ENCODE measurements around the gene PLEKHA7. TPM values are rescaled to one million over a fixed set of nuclear protein-coding genes. Genes with fewer than 3 reads are reported as not detected.

PLEKHA7 gene
- total RNA-seq, 4 donors from 2014 or later, result 0.72 to 3.6 (median 2.2) TPM

DNA sequence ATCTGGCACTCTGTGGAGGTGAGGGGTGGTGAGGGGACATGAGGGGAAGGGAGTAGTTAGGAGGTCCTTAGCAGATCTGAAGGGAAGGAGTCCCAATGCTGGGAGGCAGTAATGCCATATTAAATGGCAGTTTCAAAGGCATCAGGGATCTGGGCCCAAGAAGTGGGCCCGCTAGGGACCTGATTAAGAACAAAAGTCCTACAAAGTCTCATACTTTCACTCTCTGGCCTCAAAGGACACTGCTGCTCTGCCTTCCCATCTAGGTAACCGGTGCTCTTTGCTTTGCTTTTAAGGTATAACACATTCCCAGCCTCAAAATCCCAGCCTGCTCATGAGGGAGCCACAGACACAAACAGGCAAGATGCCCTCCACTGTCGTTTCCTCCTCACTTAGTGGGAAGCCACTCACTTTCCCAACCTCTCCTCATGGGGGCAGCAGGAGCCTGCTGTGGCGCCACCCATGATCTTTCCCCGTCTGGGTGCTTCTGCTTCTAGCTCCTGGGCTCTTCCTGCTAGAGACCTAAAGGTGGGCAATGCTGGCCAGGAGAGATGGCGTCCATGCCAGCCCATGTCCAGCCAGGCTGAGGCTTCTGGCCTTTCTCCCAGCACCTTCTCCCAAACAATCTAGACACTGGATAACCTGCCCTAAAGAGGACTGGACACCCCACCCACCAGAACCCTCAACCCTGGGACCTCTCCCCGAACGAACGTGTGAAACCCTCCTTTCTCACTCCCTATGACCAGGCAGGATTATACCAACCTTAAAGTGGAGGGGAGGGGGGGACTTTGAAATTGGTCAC, 68.3 kb downstream of the PLEKHA7 start:
- Histone ChIP-seq H3K36me3 (no peaks in the 10 kb centered on the region), H3K27me3 (no peaks in the 10 kb centered on the region), H3K27ac (no peak overlapping the region), H3K4me1 (no peaks in the 10 kb centered on the region), H3K9me3 (no peaks in the 10 kb centered on the region), H3K4me3 (no peak overlapping the region)
- DNase-seq, result peak; percentile 21 to 25
- intact Hi-C loops (cut with DNase I; ENCODE audit: low total_unique reads), result loop anchor here (1.0 kb wide), 1 partner anchor 117 kb away; no protein-coding TSS in a partner anchor
- TF ChIP-seq, protein P1, sequence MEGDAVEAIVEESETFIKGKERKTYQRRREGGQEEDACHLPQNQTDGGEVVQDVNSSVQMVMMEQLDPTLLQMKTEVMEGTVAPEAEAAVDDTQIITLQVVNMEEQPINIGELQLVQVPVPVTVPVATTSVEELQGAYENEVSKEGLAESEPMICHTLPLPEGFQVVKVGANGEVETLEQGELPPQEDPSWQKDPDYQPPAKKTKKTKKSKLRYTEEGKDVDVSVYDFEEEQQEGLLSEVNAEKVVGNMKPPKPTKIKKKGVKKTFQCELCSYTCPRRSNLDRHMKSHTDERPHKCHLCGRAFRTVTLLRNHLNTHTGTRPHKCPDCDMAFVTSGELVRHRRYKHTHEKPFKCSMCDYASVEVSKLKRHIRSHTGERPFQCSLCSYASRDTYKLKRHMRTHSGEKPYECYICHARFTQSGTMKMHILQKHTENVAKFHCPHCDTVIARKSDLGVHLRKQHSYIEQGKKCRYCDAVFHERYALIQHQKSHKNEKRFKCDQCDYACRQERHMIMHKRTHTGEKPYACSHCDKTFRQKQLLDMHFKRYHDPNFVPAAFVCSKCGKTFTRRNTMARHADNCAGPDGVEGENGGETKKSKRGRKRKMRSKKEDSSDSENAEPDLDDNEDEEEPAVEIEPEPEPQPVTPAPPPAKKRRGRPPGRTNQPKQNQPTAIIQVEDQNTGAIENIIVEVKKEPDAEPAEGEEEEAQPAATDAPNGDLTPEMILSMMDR (IDR thresholded peaks at IDR 0.05 in 4 of 5, conservative IDR thresholded peaks at IDR 0.05 in 1 of 5), result peak; percentile 20 to 70 (median 60)
- TF ChIP-seq POLR2A (IDR thresholded peaks at IDR 0.05), result no peak
- in situ Hi-C loops (cut with MboI; ENCODE audit: low sequenced_read_pairs in 4 of 4), result loop anchor here in 3 of 4 donors (5.0 to 10.0 kb wide), 2 partner anchors 116 to 119 kb away; no protein-coding TSS in a partner anchor
- peak; percentile 72 to 75 for ATAC-seq

DNA sequence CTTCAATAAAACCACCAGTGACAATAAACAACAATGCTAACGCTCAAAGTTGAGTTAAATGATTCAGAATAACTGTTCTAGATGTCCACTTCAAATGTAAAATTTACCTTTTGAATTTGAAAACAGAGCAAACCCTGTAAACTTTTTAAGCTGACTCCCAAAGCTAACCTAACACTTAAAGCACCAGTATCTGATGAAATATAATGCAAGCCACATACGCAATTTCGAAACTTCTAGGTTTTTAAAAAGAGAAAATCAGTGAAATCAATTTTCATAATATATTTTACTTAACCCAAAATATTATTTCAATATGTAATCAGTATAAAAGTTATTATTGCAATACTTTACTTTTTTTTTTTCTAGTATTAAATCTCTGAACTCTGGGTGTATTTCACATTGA, 71.3 kb downstream of the PLEKHA7 start:
- Histone ChIP-seq H3K36me3 (no peaks in the 10 kb centered on the region), H3K4me1 (no peaks in the 10 kb centered on the region), H3K4me3 (no peak overlapping the region), H3K9me3 (no peaks in the 10 kb centered on the region), H3K27ac (no peak overlapping the region), H3K27me3 (no peaks in the 10 kb centered on the region)
- ATAC-seq (no peak), DNase-seq (no peak)
- no peak for TF ChIP-seq POLR2A (IDR thresholded peaks at IDR 0.05)
- TF ChIP-seq, protein P1 (IDR thresholded peaks at IDR 0.05 in 4 of 5, conservative IDR thresholded peaks at IDR 0.05 in 1 of 5), result no peak
- in situ Hi-C loops (cut with MboI; ENCODE audit: low sequenced_read_pairs in 4 of 4), result loop anchor here in 2 of 4 donors (10.0 kb wide), 1 partner anchor 122 kb away; no protein-coding TSS in a partner anchor
- intact Hi-C loops (cut with DNase I; ENCODE audit: low total_unique reads), result no loop called here

DNA sequence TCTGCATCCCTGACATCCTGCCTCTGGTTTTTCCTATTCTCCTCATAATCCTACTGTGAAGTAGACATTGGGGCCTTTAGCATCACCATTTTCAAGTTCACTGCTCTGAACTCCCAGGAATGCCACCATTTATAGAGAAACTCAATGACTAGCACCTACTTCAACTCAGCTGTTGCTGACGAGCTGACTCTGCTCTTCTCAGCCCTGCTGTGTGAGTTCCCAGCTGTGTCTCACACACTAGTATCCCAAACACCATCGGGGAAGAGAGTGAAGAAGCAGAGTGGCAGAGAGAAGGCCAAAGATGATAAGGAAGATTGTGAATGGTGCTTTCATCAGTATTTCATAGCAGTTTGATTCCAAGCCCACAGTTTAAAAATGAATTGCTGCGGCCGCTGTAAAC, 71.9 kb downstream of the PLEKHA7 start:
- ATAC-seq (no peak), DNase-seq (no peak)
- Histone ChIP-seq H3K4me1 (no peaks in the 10 kb centered on the region), H3K27me3 (no peaks in the 10 kb centered on the region), H3K36me3 (no peaks in the 10 kb centered on the region), H3K27ac (no peak overlapping the region), H3K4me3 (no peak overlapping the region), H3K9me3 (no peaks in the 10 kb centered on the region)
- in situ Hi-C loops (cut with MboI; ENCODE audit: low sequenced_read_pairs in 4 of 4), result loop anchor here in 2 of 4 donors (10.0 kb wide), 1 partner anchor 122 kb away; no protein-coding TSS in a partner anchor
- intact Hi-C loops (cut with DNase I; ENCODE audit: low total_unique reads), result no loop called here
- TF ChIP-seq, protein P1 (IDR thresholded peaks at IDR 0.05 in 4 of 5, conservative IDR thresholded peaks at IDR 0.05 in 1 of 5), result no peak
- no peak for TF ChIP-seq POLR2A (IDR thresholded peaks at IDR 0.05)

DNA sequence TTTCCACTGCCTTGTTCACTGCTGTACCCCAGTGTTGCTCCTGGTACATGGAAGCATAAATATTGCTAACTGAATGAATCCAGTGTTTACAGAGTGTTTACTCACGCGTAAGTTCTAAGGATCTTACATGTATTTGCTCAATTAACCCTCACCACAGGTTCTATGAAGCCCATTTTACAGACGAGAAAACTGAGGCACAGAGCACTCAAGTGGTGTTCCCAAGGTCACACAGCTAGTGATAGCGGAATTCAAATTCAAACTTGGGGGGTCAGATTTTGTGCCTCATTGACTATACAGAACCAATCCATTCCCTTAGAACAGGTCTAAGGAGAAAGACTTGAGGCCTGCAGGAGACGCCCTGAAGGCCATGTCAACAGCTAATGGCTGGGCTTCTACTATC, 72.3 kb downstream of the PLEKHA7 start:
- Histone ChIP-seq H3K36me3 (no peaks in the 10 kb centered on the region), H3K4me1 (no peaks in the 10 kb centered on the region), H3K27ac (no peak overlapping the region), H3K27me3 (no peaks in the 10 kb centered on the region), H3K4me3 (no peak overlapping the region), H3K9me3 (no peaks in the 10 kb centered on the region)
- in situ Hi-C loops (cut with MboI; ENCODE audit: low sequenced_read_pairs in 4 of 4) (loop anchor here in 2 of 4 donors (10.0 kb wide), 1 partner anchor 123 kb away; no protein-coding TSS in a partner anchor), intact Hi-C loops (cut with DNase I; ENCODE audit: low total_unique reads) (no loop called here)
- no peak for DNase-seq
- TF ChIP-seq, protein P1 (IDR thresholded peaks at IDR 0.05 in 4 of 5, conservative IDR thresholded peaks at IDR 0.05 in 1 of 5), result no peak
- no peak for ATAC-seq
